IPS-11a (cell line): Measurements from ENCODE around the gene MYO7A.

ENCODE experiments used
- H3K4me3 ChIP-seq: one replicate; pipeline ENCODE4 v1.5.1; 2013; ENCODE audit warnings: low read depth, low read length, control low read depth

MYO7A gene

GRCh38 chr11:77126156-77126775 is 1.8 kb upstream of the MYO7A start:
- H3K4me3 ChIP-seq = no peak overlapping the region

GRCh38 chr11:77126861-77127234 is 1.2 kb upstream of the MYO7A start:
- peak overlapping the region; percentile 37 for H3K4me3 ChIP-seq

GRCh38 chr11:77127235-77127911 is 673 bp upstream of the MYO7A start:
- peak overlapping the region; percentile 37 for H3K4me3 ChIP-seq

- no peak overlapping the region for H3K4me3 ChIP-seq
These were observed 1.2 kb downstream of the MYO7A start for GRCh38 chr11:77129069-77129841.

- H3K4me3 ChIP-seq = no peak overlapping the region
These were observed 2.1 kb downstream of the MYO7A start for GRCh38 chr11:77129842-77130756.

- H3K4me3 ChIP-seq = no peak overlapping the region
These were observed 2.9 kb downstream of the MYO7A start for GRCh38 chr11:77130763-77131513.

- H3K4me3 ChIP-seq = no peak overlapping the region
These were observed 3.5 kb downstream of the MYO7A start for GRCh38 chr11:77131560-77131959.

- no peak overlapping the region for H3K4me3 ChIP-seq
These were observed 7.0 kb downstream of the MYO7A start for GRCh38 chr11:77135069-77135468.

GRCh38 chr11:77136074-77136473 is 8.0 kb downstream of the MYO7A start:
- no peak overlapping the region for H3K4me3 ChIP-seq

- no peak overlapping the region for H3K4me3 ChIP-seq
These were observed 8.9 kb downstream of the MYO7A start for GRCh38 chr11:77136784-77137420.

GRCh38 chr11:77137421-77137820 is 9.4 kb downstream of the MYO7A start:
- no peak overlapping the region for H3K4me3 ChIP-seq

- no peak overlapping the region for H3K4me3 ChIP-seq
These were observed 10.1 kb downstream of the MYO7A start for GRCh38 chr11:77138106-77138649.

- no peak overlapping the region for H3K4me3 ChIP-seq
These were observed 11.2 kb downstream of the MYO7A start for GRCh38 chr11:77139201-77139600.

- H3K4me3 ChIP-seq = no peak overlapping the region
These were observed 12.3 kb downstream of the MYO7A start for GRCh38 chr11:77140231-77140851.

GRCh38 chr11:77141034-77141433 is 13.0 kb downstream of the MYO7A start:
- no peak overlapping the region for H3K4me3 ChIP-seq

GRCh38 chr11:77141475-77141874 is 13.4 kb downstream of the MYO7A start:
- H3K4me3 ChIP-seq = no peak overlapping the region

- no peak overlapping the region for H3K4me3 ChIP-seq
These were observed 14.3 kb downstream of the MYO7A start for GRCh38 chr11:77142091-77142975.

- no peak overlapping the region for H3K4me3 ChIP-seq
These were observed 15.5 kb downstream of the MYO7A start for GRCh38 chr11:77143405-77144020.
